K562 (cell line): ENCODE measurements around the gene NCAPD2. TPM values are rescaled to one million over a fixed set of nuclear protein-coding genes. Genes with fewer than 3 reads are reported as not detected.
"Not testable (repeated sequence)": the region's sequence is repeated elsewhere in the genome, so short reads cannot be mapped to it uniquely, and the experiment has no call there.

Experiments used
- ATAC-seq: fragments of 200-7000 bp; cut with Tn5 transposase; 3 replicates; pipeline ENCODE4 v1.9.1; 2020; ENCODE audit warnings: moderate library complexity
- BruUV-seq: library from RNA; stranded (reverse); fragments of 400-500 nt; replicated peaks from 2 replicates; lab custom pipeline; 2021; lab: Mats Ljungman, UMichigan
- CTCF ChIA-PET: fragments of 300-600 bp; formaldehyde crosslinking; extraction: SDS; loops from one replicate; lab custom pipeline; 2021; ENCODE audit warnings: low intra/inter-chr PET ratio; lab: Yijun Ruan, JAX
- POLR2A ChIA-PET: fragments of 300-600, 350-650 bp; sonication (Branson Sonifier 250); formaldehyde crosslinking; extraction: SDS; loops from one replicate; lab custom pipeline; 2021; ENCODE audit warnings: antibody characterized with exemption, inconsistent platforms; lab: Yijun Ruan, JAX
- DNase-seq, 4 experiments: peaks; one replicate each; pipeline versions ENCODE4 v3.0.0 to v3.0.0-alpha.2; 2011 to 2018; ENCODE audit warnings: low spot score in 3 of 4, mixed read lengths in 3 of 4; ENCODE audit errors: extremely low read depth in 1 of 4
- FAIRE-seq: peaks from 2 replicates; lab custom pipeline; 2011; peaks lifted over from hg19 to GRCh38; lab: Jason Lieb, UNC
- H2AFZ ChIP-seq: 2 replicates; pipeline ENCODE4 v1.6.0; 2011; ENCODE audit warnings: low read depth, low read length, control low read depth, inconsistent platforms
- H3K27ac ChIP-seq: fragments of 200-600 bp; 3 replicates; pipeline ENCODE4 v1.8.0; 2011; ENCODE audit warnings: low read depth, mild to moderate bottlenecking, control low read depth, inconsistent platforms, low read length, moderate library complexity, mixed read lengths; ENCODE audit errors: extremely low read depth
- H3K27me3 ChIP-seq, 2 experiments: fragments of 300-600 bp in 1 of 2; 2 replicates in 1 of 2; 3 replicates in 1 of 2; pipeline versions ENCODE4 v1.6.0 to v1.8.0; 2011; ENCODE audit warnings: inconsistent platforms in 2 of 2, low read length in 2 of 2, mild to moderate bottlenecking in 1 of 2, mixed read lengths in 1 of 2, moderate library complexity in 1 of 2; ENCODE audit not compliant: control insufficient read depth in 2 of 2, insufficient read depth in 2 of 2
- H3K36me3 ChIP-seq: fragments of 300-600 bp; 3 replicates; pipeline ENCODE4 v1.8.0; 2011; ENCODE audit warnings: mild to moderate bottlenecking, low read length, inconsistent platforms; ENCODE audit not compliant: control insufficient read depth, insufficient read depth
- H3K4me1 ChIP-seq, 2 experiments: fragments of 200-600 bp in 1 of 2; replicated peaks in 1 of 2; 2 replicates in 1 of 2; 3 replicates in 1 of 2; pipeline versions ENCODE4 v1.5.1 to v1.8.0; 2011; ENCODE audit warnings: inconsistent platforms in 2 of 2, low read length in 2 of 2, mild to moderate bottlenecking in 1 of 2, mixed read lengths in 1 of 2, moderate library complexity in 1 of 2; ENCODE audit not compliant: control insufficient read depth in 2 of 2, insufficient read depth in 2 of 2
- H3K4me2 ChIP-seq: 2 replicates; pipeline ENCODE4 v1.6.1; 2011; ENCODE audit warnings: low read length, control low read depth, inconsistent platforms, mixed read lengths; ENCODE audit not compliant: insufficient read depth
- H3K4me3 ChIP-seq: fragments of 200-600 bp; sonication (generic), shearing (Covaris generic); 2 replicates; pipeline ENCODE4 v1.5.1; 2016; ENCODE audit warnings: control low read depth, inconsistent platforms
- H3K79me2 ChIP-seq: fragments of 200-600 bp; 3 replicates; pipeline ENCODE4 v1.8.0; 2011; ENCODE audit warnings: low read length, inconsistent platforms; ENCODE audit not compliant: control insufficient read depth, insufficient read depth
- H3K9ac ChIP-seq, 2 experiments: 2 replicates each; pipeline versions ENCODE4 v1.6.0 to v1.6.1; 2011; ENCODE audit warnings: low read depth in 2 of 2, low read length in 2 of 2, control low read depth in 1 of 2, inconsistent platforms in 1 of 2, mild to moderate bottlenecking in 1 of 2, mixed read lengths in 1 of 2; ENCODE audit not compliant: insufficient read depth in 1 of 2
- H3K9me1 ChIP-seq: one replicate; pipeline ENCODE4 v1.6.0; 2011; ENCODE audit warnings: inconsistent platforms, mild to moderate bottlenecking, low read length, moderate library complexity; ENCODE audit not compliant: control insufficient read depth, insufficient read depth
- H3K9me3 ChIP-seq: replicated peaks from 2 replicates; pipeline ENCODE4 v1.5.1; 2011; ENCODE audit warnings: low read depth, low read length, inconsistent platforms; ENCODE audit not compliant: control insufficient read depth, insufficient read depth
- H4K20me1 ChIP-seq: replicated peaks from 2 replicates; pipeline ENCODE4 v1.6.1; 2011; ENCODE audit warnings: low read length, inconsistent platforms, mixed read lengths; ENCODE audit not compliant: control insufficient read depth, insufficient read depth
- ARHGAP35 ChIP-seq: fragments of 450-650 bp; IDR thresholded peaks from 2 replicates; pipeline ENCODE4 v1.6.1; 2018; ENCODE audit not compliant: partially characterized antibody
- CEBPG ChIP-seq, 3 experiments: fragments of 200-800 bp in 1 of 3; sonication (Bioruptor generic) in 1 of 3; sonication (generic) in 1 of 3; formaldehyde crosslinking in 1 of 3; IDR thresholded peaks in 2 of 3; conservative IDR thresholded peaks in 1 of 3; 2 replicates each; pipeline versions ENCODE4 v1.6.1 to v1.8.0; 2016 to 2022; ENCODE audit warnings: missing compliant biosample characterization in 2 of 3, missing genetic modification characterization in 2 of 3, mild to moderate bottlenecking in 1 of 3, missing genetic modification reagents in 1 of 3
- CREB1 ChIP-seq, 2 experiments: sonication (generic) in 1 of 2; formaldehyde crosslinking in 1 of 2; IDR thresholded peaks; 2 replicates each; pipeline versions ENCODE4 v1.6.1 to v1.8.0; 2012 to 2022; ENCODE audit warnings: inconsistent platforms in 1 of 2, mild to moderate bottlenecking in 1 of 2, missing genetic modification reagents in 1 of 2, moderate library complexity in 1 of 2
- HMGN3 ChIP-seq: IDR thresholded peaks from 2 replicates; pipeline ENCODE4 v1.6.1; 2011; ENCODE audit warnings: borderline replicate concordance, low read depth, mild to moderate bottlenecking, mixed read lengths, low read length; ENCODE audit not compliant: insufficient read length; ENCODE audit errors: extremely low read depth
- PCBP2 ChIP-seq: fragments of 200-400 bp; formaldehyde crosslinking; IDR thresholded peaks from 2 replicates; pipeline ENCODE4 v1.6.1; 2018; ENCODE audit warnings: low read length, low read depth, mild to moderate bottlenecking, moderate library complexity; ENCODE audit not compliant: poor library complexity, severe bottlenecking
- RBBP5 ChIP-seq: fragments of 200-600 bp; sonication (generic); IDR thresholded peaks from 2 replicates; pipeline ENCODE4 v1.6.1; 2012; ENCODE audit warnings: borderline replicate concordance, mild to moderate bottlenecking, low read length, control low read depth, inconsistent platforms; ENCODE audit not compliant: insufficient read depth, poor library complexity, severe bottlenecking
- SP1 ChIP-seq: sonication (generic); formaldehyde crosslinking; IDR thresholded peaks from 2 replicates; pipeline ENCODE4 v1.8.1; 2022; ENCODE audit warnings: mild to moderate bottlenecking, missing genetic modification reagents
- STAG1 ChIP-seq: sonication (generic); formaldehyde crosslinking; IDR thresholded peaks from 2 replicates; pipeline ENCODE4 v1.5.0; 2020; ENCODE audit warnings: missing genetic modification reagents, borderline replicate concordance
- ZNF551 ChIP-seq: fragments of 250-450 bp; sonication (Bioruptor Pico); IDR thresholded peaks from 2 replicates; pipeline ENCODE4 v1.5.0; 2021; ENCODE audit warnings: mild to moderate bottlenecking, moderate library complexity
- WGBS: fragments of 100-300 bp; shearing (Covaris generic); methylation state at CpG from one replicate; pipeline ENCODE4 v1.1.6; 2016; ENCODE audit warnings: low coverage, mixed read lengths; ENCODE audit not compliant: insufficient coverage; ENCODE audit errors: missing lambda C conversion rate; 5-methylcytosine and 5-hydroxymethylcytosine counted together
- in situ Hi-C: fragments of 300-500 bp; cut with MboI; formaldehyde crosslinking; loops from 4 replicates; pipeline ENCODE4 v1.15.0; 2018; ENCODE audit warnings: inconsistent platforms, mixed read lengths
- intact Hi-C: fragments of 100-400 bp; cut with micrococcal nuclease; formaldehyde crosslinking; loops from 2 replicates; pipeline ENCODE4 v1.14.2; 2022
- polyA plus RNA-seq, 8 experiments: library from polyadenylated mRNA; depleted of rRNA in 4 of 8; stranded (reverse) in 5 of 8; unstranded in 3 of 8; fragments of >200 nt; fragmentation: Nextera tagmentation in 2 of 8; fragmentation: Illumina TruSeq in 1 of 8; extraction: Ambion mirVana in 2 of 8; extraction: Trizol in 1 of 8; gene quantifications; 2 replicates each; pipeline versions ENCODE4 v1.2.1 to v1.2.3, GENCODE V29; 2011 to 2014; ENCODE audit warnings: inconsistent platforms in 1 of 8, missing spikeins in 1 of 8
- total RNA-seq, 7 experiments: library from RNA; depleted of rRNA in 6 of 7; stranded (reverse); fragments of >200 nt in 6 of 7; fragmentation: Illumina TruSeq in 2 of 7; extraction: Trizol in 2 of 7; gene quantifications; 2 replicates each; pipeline versions ENCODE4 v1.2.1 to v1.2.3, GENCODE V29; 2011 to 2021; ENCODE audit warnings: low replicate concordance in 1 of 7
- TF ChIP-seq, protein P1 (sequence below): fragments of 250-450 bp; sonication (Bioruptor Pico); IDR thresholded peaks from 2 replicates; pipeline ENCODE4 v1.8.0; 2022; ENCODE audit warnings: inconsistent platforms, mild to moderate bottlenecking, moderate library complexity, borderline replicate concordance

Gene NCAPD2
- total and polyA plus RNA-seq, 9 of the 15 experiments (the other 6 are each of a cell fraction or from before 2014, with no cell fraction given): 16.9 to 93.7 (median 68.3) TPM

DNA sequence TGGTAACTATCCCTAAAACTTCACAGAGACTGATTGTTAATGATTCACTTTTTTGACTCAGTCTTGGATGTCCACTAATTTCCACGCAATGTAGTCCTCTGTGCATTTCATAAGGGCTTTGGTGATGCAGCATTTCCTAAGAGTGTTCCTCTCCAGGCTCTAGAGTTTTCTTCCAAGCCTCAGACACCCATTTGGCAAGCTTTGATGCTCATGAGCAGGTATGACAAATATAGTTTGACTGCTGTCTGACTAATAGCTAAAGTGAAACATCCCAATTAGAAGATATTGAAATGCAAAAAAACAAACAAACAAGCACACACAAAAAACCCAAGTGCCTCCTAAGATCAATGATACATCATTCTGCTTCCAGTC is 21.9 kb upstream of the NCAPD2 start (continued):
- TF ChIP-seq, protein P1, sequence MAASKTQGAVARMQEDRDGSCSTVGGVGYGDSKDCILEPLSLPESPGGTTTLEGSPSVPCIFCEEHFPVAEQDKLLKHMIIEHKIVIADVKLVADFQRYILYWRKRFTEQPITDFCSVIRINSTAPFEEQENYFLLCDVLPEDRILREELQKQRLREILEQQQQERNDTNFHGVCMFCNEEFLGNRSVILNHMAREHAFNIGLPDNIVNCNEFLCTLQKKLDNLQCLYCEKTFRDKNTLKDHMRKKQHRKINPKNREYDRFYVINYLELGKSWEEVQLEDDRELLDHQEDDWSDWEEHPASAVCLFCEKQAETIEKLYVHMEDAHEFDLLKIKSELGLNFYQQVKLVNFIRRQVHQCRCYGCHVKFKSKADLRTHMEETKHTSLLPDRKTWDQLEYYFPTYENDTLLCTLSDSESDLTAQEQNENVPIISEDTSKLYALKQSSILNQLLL (CRISPR knock-in tag): no peak
- no peak for TF ChIP-seq CEBPG (CRISPR knock-in tag; IDR thresholded peaks at IDR 0.05)
- TF ChIP-seq CEBPG (tag; conservative IDR thresholded peaks at IDR 0.05 in 1 of 2, IDR thresholded peaks at IDR 0.05 in 1 of 2): no peak
- no peak for TF ChIP-seq RBBP5
- TF ChIP-seq SP1 (CRISPR knock-in tag): no peak
- no peak for TF ChIP-seq CREB1 (IDR thresholded peaks at IDR 0.05)
- TF ChIP-seq CREB1 (CRISPR knock-in tag; IDR thresholded peaks at IDR 0.05): no peak
- TF ChIP-seq ARHGAP35: no peak

DNA sequence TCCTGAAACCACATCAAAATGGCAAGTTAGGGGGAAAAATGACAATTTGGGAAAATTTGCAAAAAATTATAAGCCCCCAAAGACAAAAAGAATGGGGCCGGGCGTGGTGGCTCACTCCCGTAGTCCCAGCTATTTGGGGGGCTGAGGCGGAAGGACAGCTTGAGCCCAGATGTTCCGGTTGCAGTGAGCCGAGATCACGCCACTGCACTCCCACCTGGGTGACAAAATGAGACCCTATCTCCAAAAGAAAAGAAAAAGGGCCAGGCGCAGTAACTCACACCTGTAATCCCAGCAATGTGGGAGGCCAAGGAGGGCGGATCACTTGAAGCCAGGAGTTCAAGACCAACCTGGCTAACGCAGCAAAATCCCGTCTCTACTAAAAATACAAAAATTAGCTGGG is 21.4 kb upstream of the NCAPD2 start:
- Histone ChIP-seq H4K20me1 (no peaks in the 10 kb centered on the region), H3K27me3 (no peaks in the 10 kb centered on the region), H3K9ac (no peak overlapping the region), H3K4me3 (no peak overlapping the region), H2AFZ (no peak overlapping the region), H3K9me3 (no peaks in the 10 kb centered on the region), H3K9me1 (no peaks in the 10 kb centered on the region), H3K27ac (no peak overlapping the region), H3K36me3 (no peaks in the 10 kb centered on the region), H3K4me1 (peaks cover 14 to 20% of the 10 kb centered on the region in 2 experiments; a peak in 4 of 5 replicates), H3K79me2 (no peaks in the 10 kb centered on the region; the same call in 2 of the 3 replicates), H3K4me2 (no peak overlapping the region)
- in situ Hi-C loops: loop anchor here (25.0 kb wide), 1 partner anchor 410 kb away; no protein-coding TSS in a partner anchor
- POLR2A ChIA-PET: no interaction called here
- no peak for ATAC-seq
- no peak for TF ChIP-seq STAG1 (CRISPR knock-in tag)
- TF ChIP-seq PCBP2: no peak
- TF ChIP-seq ZNF551 (CRISPR knock-in tag): no peak
- no peak for TF ChIP-seq HMGN3
- intact Hi-C loops: loop anchor here (5.0 kb wide), 1 partner anchor 135 kb away; no protein-coding TSS in a partner anchor
- no peak for FAIRE-seq
- no TSS peak for BruUV-seq
- WGBS: 81% methylated on average over 9 of the region's 11 CpGs
- no peak for DNase-seq
- CTCF ChIA-PET: no interaction called here

DNA sequence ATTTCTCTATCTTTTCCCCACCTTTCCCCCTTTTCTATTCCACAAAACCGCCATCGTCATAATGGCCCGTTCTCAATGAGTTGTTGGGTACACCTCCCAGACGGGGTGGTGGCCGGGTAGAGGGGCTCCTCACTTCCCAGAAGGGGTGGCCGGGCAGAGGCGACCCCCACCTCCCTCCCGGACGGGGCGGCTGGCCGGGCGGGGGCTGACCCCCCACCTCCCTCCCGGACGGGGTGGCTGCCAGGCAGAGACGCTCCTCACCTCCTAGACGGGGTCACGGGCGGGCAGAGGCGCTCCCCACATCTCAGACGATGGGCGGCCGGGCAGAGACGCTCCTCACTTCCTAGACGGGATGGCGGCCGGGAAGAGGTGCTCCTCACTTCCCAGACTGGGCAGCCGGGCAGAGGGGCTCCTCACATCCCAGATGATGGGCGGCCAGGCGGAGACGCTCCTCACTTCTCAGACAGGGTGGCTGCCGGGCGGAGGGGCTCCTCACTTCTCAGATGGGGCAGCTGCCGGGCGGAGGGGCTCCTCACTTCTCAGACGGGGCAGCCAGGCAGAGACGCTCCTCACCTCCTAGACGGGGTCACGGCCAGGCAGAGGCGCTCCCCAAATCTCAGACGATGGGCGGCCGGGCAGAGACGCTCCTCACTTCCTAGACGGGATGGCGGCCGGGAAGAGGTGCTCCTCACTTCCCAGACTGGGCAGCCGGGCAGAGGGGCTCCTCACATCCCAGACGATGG is 18.5 kb upstream of the NCAPD2 start:
- H3K27me3 ChIP-seq, in situ Hi-C loops, H3K79me2 ChIP-seq, H3K4me3 ChIP-seq, POLR2A ChIA-PET, ATAC-seq, H3K4me2 ChIP-seq, DNase-seq, H3K9ac ChIP-seq, BruUV-seq, intact Hi-C loops, H4K20me1 ChIP-seq, FAIRE-seq, H3K9me3 ChIP-seq, H2AFZ ChIP-seq, H3K9me1 ChIP-seq, CTCF ChIA-PET, H3K36me3 ChIP-seq, H3K27ac ChIP-seq: not testable (repeated sequence)
- WGBS: no CpG with 5 or more reads among the region's 48 CpGs
- peaks cover 6 to 16% of the 10 kb centered on the region in 2 experiments; a peak in 3 of 5 replicates for H3K4me1 ChIP-seq
